Activated CD8-positive, alpha-beta memory T cell treated with anti-CD3 and anti-CD28 coated beads for 24 hours (primary cell): ENCODE measurements around the gene CYTH4.
A peak's percentile ranks its signal among the peaks of the same experiment; 100 is the strongest.

ENCODE experiments used
- DNase-seq: peaks from one replicate; pipeline ENCODE4 v3.0.0-alpha.2; 2020

CYTH4 gene

DNA sequence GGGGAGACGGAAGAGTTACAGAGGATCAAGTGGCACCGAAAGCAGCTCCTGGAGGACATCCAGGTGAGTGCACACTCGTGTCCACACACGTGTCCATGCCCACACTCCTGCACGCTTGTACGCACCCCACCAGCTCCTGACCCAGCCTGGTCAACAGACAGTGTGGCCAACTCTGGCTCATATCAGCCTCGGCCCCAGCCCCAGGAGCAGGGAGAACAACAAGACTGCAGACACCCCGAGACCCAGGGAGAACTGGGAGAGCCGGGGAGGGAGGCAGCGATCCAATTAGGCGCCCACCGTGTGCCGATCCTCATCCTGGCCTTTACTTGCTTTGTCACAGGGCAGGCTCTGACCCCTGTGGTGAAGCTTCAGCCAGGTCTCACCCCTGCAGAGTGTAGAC lies 10.3 kb downstream of the CYTH4 start:
- no peak for DNase-seq

DNA sequence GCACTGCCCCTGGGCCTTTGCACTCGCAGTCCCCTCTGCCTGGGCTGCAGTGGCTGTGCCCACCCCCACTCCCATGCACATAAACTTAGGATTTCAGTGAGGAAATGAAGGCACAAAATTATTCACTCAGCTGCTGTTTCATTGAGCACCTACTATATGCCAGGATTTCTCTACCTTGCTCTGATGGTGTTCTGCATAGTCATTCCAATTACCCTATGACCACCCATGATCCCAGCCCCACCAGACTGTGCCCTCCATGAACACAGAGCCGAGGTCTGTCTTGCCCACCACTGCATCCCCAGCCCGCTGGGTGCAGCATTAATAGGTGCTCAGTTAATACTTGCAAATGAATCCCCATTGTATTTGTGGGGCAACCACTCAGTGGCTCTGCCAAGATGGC lies 10.9 kb downstream of the CYTH4 start:
- no peak for DNase-seq

DNA sequence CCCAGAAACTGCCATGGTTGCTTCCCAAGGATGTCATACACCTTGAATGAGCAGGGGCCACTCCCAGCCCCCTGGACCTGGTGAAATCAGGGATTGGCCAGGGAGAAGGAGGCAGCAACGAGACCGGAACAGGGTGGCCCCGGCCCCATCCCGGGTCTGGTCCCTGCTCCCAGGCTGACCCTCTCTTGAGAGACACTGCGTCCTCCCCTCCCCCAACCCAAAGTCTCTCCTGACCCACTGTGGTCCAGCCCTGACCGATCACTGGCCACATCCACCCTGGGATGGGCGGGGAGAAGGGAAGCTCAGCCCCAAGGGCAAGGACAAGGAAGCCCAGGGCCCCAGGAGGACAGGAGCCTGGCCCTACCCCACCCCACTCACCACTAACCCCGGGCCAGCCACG lies 12.4 kb downstream of the CYTH4 start:
- DNase-seq = no peak

DNA sequence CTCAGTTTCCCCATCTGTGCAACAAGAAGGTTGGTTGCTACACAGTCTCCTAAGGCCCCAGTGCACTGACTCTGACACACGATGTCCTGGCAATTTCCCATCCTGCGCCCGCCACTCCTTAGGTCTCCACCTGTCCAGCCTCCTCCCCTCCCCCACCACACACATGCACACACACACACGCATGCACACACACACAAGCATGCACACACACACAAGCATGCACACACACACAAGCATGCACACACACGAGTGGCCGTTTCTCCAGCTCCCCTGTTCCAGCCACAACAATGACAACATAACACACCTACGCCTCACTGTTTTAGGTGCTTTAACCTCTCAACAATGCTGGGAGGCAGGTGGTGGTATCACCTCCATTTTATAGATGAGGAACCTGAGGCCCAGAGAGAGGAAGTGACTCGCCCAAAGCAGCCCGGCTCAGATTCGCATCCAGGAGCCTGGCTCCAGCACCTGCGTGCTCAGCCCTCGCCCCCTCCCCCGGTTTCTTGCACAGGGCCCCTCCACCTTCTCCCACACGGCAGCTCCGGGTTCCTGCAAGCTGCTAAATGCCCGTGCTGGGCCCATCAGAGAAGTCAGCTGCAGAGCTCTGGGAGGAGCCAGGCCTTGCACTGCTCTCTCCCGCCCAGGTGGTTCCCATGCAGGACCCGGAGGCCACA lies 13.0 kb downstream of the CYTH4 start:
- DNase-seq = no peak

DNA sequence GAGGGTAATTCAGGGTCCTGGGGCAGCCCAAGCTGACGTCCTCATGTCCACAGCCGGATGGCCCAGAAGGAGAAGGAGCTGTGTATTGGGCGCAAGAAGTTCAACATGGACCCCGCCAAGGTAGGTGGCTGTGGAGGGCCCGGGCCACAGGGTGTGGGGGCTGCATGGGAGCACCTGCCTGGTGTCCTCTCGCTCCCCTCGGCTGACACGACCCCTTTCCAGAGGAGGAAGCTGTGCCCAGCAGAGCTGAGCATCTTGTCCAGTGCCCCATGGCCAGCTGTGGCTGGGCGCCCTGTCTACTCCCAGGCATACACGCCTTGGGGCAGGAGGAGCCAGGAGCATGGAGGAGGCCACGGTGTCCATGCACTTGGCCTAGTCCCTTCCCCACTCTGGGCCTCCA lies 13.6 kb downstream of the CYTH4 start:
- DNase-seq = no peak

DNA sequence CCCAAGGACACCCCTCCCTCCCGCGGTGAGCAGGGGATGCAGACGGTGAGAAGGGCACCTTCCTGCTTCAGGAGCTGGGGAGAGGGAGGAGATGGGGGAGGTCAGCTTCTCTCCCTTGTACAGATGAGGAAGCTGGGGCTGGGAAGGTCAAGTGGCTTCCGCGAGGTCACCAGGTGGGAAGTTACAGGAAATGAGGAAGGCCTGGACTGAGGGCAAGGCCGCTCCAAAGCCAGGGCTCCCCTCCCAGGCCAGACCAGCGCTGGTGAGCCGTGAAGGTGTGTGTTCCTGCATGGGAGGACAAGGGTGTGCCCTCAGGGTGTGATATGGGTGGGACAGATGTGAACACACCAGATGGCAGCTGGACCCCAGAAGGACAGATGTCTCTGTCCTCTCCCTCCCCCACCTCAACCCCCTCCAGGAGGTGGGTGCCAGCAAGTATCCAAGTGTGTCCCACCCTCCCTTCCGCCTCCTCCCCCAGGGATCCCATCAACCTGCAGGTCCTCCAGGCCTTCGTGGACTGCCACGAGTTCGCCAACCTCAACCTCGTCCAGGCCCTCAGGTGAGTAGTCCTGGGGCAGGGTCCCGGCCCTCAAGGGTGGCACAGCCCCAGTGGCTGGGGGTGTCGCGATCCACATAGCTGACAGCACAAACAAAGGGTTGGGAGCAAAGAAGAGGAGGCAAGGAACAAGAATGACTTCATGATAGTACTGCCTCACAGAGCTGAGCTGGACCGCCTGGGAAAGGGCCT lies 16.6 kb downstream of the CYTH4 start:
- no peak for DNase-seq

DNA sequence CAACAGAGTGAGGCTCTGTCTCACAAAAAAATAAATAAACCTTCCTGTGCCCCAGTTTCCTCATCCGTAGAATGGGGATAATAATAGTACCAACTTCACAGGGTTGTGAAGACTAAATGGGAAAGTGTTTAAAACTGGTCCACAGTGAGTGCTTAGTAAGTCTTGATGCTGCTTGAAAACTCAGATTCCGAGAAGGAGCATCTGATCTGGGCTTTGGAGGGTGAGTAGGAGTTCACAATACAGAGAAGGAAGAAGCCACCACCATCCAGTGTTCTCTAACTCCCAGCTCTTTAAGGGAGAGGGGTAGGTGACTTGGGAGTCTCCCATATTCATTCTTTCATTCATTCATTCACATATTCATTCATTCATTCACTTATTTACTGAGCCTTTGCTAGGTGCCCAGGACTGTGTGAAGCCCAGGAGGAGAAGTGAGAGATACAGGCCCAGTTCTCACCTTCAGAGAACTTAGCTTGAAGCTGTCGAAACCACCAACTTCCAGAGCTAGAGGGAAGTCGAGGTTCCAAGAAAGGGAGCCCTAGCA lies 17.7 kb downstream of the CYTH4 start:
- no peak for DNase-seq

DNA sequence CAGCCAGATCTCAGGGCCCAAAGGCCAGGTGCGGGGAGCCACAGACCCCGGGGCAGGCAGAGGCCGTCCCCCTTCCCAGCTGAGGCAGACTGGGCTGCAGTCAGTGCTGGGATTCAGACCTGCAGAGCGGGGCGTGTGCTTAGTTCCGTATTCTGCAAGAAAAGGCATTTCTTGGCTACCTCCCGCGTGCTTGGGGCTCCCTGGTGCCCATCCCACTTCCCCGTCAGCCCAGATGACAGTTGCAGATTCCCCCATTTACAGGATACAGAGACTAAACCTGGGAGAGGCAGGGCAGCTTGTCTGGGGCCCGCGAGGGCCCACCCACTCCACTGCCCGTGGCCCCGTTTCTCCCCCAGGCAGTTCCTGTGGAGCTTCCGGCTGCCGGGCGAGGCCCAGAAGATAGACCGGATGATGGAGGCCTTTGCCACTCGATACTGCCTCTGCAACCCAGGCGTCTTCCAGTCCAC lies 18.3 kb downstream of the CYTH4 start:
- DNase-seq = peak; percentile 84

DNA sequence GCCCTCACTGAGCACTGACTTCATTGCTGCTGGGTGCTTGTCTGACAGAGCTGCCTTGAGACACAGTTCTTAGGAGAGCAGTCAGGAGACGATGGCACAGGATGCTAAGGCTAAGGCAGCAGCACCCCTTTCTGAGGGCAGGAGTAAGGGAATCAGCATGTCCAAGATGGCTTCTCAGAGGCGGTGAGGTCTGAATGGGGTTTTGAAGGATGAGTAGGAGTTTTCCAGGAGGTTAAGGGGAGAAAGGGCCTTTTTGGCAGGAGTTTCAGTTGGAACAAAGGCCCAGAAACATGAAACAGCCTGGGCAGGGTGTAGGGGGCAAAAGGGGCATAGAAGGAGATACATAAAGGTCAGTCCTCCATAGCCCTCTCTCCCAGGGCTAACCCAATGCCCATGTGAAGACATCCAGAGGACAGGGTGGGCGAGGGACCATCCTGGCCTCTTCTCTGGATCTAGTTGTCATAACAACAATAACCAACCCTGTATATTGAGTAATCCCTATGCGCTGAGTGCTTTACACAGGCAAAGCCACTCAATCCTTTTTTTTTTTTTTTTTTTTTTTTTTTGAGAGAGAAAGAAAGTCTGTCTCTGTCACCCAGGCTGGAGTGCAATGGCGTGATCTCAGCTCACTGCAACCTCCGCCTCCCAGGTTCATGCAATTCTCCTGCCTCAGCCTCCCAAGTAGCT lies 19.0 kb downstream of the CYTH4 start:
- no peak for DNase-seq

DNA sequence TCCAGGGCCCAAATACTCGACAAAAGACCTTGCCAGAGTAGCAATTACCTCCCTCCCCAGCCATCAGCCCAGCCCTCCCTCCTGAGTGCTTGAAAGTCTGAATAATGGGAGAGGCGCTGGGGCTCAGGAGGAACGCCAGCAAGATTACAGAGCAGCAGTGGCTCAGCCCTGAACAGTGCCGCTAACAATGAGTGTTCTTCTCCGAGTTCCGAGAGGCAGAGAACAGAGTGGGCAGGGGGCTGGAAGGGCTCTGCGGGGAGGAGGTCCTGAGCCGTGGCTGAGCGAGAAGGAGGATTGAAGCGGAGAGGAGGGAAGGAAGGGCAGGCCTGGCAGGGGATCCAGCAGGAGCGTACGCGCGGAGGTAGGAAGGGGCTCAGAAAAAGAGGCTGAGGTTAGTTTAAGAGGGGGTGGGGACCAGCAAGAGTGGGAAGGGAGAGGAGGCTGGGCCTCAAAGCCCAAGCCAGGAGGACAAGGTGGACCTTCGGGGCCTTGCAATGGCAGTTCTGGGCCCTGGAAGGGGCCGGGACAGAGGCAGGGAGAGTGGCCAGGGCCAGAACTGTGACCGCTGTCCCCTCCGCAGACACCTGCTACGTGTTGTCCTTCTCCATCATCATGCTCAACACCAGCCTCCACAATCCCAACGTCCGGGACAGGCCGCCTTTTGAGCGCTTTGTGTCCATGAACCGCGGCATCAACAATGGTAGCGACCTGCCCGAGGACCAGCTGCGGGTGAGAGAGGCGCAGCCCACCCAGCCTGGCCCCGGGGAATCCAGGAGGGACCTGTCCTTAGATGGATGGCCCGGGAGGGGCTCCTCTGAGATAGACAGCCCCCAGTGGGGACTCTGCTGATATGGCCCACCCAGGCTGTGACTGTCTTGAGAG lies 20.6 kb downstream of the CYTH4 start:
- DNase-seq = no peak

DNA sequence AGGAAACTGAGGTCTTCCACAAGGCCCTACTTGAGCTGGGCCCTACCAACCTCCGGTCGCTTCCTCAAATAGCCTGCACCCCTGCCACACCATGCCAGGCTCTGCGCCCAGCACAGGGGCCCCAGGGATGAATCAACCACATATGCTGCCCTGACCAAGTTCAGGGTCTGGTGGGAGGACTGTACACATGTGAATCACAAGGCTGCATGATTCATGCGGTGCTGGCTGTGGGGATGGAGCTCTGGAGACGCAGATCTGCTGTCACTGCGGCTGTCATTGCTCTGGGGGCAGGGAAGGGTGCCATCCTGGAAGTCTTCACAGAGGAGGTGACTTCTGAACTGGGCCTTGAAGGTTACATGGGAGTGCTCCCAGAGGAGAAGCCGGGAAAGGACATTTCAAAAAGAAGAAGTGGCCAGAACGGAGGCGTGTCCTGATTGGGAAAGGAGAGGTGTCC lies 21.5 kb downstream of the CYTH4 start:
- DNase-seq = peak; percentile 86

DNA sequence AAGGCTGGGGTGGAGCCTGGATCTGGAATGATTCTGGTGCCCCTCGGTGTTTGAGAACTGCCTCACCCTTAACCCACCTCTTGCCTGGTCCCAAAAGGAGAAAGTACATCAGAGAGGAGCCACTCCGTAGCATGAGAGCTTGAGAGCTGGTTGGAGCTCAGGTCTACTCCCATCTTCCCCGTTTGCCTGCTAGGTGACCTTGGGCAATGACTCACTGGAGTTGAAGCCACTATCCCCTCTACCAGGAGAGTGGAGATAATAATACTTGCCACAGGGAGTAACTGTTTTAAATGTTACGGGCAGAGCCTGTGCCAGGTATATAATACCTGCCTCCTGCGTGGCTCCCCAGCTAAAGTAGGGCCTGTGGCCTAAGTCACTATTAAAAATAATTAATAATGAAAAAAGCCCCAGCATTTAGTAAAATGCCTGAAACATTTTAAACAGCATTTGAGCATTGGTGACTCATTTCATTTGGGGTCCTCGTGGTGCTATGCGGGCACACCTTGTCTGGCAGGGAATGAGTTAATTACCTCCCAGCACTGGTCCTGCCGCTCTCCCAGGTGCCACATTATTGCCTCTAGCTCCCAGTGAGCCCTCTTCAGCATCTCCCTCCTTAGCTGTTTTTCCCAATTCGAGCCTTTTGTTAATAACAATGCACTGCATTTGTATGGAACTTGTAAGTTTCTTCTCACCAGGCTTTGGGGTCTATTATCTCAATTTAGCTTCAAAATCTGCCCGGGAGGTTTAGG lies 22.5 kb downstream of the CYTH4 start:
- no peak for DNase-seq

DNA sequence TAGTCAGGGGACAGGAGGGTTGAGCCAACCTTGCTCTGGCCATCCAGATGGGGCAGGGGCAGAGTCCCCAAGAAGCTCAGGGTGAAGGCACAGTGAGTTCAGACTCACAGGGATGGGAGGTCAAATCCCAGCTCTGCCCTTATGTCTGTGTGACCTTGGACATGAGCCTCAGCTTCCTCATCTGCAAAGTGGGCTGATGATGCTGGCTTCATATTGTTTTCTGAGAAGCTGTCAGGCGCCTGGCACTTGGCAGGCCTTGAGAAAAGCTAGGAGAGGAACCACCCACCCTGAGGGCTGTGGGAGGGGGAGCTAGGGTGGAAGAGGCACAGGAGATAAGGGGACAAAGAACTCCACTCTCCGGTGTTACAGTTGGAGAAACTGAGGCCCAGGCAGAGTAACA lies 23.6 kb downstream of the CYTH4 start:
- no peak for DNase-seq

DNA sequence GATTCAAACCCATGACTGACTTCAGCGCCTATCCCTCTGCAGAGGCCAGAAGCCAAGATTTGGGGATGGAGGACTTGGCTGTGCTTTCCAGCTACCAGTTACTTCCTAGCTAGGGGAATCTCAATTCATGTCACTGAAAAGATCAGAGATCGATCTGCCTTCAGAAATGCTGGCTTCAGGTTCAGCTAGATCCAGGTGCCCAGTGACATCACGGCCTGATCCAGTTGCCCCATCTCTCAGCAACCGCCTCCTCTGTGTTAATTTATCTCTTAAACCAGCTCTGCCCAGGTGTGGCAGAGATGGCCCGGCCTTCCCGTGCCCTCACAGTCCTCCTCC lies 24.2 kb downstream of the CYTH4 start:
- DNase-seq = no peak

DNA sequence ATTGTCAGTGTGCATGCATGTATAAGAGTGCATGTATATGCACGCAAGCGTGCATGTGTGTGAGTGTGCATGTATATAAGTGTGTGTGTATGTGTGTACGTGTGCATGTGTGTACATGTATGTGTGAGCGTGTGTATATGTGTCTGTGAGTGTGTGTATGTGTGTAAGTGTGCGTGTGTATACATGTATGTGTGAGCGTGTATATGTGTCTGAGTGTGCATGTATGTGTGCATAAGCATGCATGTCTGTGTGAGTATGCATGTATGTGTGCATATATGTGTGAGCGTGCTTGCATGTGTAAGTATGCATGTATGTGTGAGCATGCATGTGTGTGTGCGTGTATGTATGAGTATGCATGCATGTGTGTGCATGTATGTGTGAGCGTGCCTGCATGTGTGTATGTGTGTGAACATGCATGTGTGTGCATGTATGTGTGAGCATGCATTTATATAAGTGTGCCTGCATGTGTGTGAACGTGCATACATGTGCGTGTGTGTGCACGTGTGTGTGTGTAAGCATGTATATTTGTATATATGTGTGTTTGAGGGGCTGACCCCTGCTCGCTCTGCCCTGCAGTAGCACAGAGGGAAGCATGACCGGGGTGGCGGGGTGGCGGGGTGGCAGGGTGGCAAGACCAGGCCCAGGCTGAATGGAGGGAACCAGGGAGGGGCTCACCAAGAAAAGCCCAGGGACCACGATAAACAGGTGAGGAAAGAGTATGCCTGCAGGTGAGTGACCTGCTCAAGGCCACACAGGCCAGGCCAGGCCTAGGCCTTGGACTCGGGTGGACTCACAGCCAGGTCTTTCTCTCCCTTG lies 26.3 kb downstream of the CYTH4 start:
- no peak for DNase-seq

DNA sequence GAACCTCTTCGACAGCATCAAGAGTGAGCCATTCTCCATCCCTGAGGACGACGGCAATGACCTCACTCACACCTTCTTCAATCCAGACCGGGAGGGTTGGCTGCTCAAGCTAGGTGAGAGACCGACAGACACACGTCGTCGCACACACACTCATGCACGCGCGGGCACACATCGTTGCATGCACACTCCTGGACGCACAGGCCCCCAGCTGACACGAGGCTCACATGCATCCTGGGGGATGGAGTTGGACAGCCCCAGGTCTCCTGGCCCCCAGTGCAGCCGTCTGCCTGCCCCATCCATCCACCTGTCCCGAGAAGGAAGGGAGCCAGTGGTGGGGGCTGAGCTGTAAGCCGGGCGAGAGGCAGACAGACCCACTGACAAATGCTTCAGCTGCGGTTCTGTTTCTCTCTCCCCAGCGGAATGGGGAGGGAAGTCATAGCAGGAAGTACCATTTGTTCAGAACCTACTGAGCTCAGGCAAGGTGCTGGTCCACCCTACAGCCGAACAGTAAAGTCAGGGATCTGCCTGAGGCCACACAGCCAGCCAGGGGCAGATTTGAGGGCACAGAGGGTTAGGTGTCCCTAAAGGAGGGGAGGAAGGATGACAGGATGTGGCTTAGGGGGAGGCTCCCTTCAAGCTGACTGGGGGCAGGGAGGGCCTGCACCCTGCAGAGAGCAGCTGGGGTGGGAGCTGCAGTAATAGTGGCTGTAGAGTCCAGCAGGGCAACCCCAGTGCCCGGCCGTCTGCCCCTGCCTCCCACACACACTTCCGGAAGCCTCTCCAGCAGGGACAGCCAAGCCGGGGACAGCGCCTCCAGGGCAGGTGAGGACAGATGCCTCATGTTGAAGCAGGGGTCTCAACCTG lies 27.1 kb downstream of the CYTH4 start:
- DNase-seq = peak; percentile 77

DNA sequence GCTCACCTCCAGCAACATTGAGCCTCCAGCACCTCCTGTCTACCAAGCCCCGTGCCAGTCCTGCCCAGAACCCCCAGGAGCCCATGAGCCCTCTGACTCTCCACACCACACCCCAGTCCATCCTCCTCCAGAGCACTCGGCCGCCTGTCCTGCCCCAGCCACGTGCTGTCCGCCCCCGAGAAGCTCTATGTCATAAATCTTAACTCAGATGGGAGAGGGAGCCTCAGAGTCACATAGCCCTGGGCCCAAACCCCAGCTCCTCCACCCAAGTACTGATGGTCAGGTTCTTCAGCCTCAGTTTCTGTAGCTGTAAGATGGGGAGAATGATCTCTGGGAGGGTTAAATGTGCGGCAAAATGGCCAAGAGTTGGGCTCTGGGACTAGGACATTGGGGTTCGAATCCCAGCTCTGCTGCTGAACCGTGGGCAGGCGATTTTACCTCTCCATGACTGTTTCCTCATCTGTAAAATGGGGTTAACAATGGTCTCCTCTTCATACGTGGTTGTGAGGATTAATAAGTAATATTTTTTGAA lies 27.8 kb downstream of the CYTH4 start:
- peak; percentile 66 for DNase-seq

DNA sequence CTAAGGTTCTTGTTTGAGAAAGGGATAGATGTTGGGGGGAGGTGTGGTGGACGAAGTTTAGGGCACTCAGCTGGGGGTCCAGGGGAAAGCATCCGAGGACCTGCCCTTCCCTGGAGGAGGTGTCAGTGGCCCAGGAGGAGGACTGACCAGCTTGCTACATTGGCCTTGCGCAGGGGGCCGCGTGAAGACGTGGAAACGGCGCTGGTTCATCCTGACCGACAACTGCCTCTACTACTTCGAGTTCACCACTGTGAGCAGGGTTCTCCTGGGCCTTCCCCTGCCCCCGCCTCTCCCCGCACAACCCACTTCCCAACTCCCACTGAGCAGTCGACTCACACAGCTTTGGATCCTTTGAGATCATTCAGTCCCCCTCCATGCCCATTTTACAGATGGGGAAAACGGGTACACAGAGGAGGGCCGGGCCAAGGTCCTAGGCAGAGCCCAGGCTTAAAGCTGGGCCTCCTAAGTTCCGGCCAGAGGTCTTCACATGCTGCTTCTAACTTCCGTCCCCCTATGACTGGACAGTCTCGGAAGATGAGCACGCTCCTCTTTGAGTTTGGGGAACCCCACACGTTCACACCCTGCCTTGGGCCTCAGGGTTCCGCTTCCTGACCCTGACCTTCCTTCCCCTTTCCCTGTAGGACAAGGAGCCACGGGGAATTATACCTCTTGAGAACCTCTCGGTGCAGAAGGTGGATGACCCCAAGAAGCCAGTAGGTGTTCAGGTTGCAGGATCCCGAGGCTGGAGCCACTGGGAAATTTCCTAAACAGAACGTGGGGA lies 28.7 kb downstream of the CYTH4 start:
- no peak for DNase-seq

DNA sequence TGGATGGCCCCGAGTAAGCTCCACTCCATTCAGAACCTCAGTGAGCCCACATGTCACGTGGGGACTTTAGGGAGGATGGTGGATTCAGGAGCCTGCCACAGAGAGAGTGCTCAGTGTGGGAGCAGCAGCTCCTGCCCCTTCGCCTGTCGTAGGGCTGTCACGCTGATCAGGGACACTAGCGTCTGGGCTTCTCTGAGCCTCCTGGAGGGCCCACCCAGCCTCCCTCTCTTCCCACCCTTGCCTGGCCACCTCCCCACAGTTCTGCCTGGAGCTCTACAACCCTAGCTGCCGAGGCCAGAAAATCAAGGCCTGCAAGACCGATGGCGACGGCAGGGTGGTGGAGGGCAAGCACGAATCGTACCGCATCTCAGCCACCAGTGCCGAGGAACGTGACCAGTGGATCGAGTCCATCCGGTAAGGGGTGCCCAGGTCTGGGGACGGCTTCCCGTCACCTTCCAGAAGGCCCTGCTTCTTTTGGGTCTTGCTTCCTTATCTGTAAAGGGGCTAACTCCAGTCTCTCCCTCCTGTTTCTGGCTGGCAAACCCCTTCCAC lies 29.5 kb downstream of the CYTH4 start:
- no peak for DNase-seq
